ENCODE results near the gene WNT10A.
A peak's percentile ranks its signal among the peaks of the same experiment; 100 is the strongest.
"Not testable (repeated sequence)": the region's sequence is repeated elsewhere in the genome, so short reads cannot be mapped to it uniquely, and the experiment has no call there.

The WNT10A gene

GRCh38 chr2:218880102-218880858 is at the start of gene WNT10A:
WNT10A (plus strand) TSS chr2:218880852; CDS start chr2:218880996, 144 bp downstream.
- peak; percentile 63 for DNase-seq (ENCODE audit: low read depth)

DNA sequence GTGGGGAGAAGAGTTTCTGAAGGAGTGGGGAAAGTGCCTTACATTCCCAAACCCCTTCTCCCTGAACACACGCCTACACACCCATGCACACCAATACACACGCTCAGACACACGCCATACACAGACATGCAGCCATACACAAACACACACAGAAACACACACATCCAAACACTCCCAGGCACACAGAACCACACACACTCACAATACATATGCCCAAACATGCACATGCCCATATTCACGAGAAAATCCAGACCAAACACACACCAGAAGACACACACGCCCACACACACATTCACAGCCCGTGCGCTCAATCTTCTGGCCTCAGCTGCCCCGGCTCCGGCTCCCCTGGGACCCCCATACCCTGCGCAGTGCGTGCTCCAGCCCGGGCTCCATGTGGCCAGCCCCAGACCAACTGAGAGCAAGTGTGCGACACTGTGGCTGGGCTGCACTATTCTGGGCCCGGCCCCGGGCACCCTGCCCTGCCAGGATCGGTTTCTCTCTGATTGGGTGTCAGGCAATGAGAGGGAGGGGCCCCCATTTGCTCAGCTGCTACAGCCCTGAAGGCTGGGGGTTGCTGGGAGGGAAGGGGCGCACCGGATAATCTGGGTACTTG is 49.2 kb upstream of the WNT10A start, which contains the start of gene PRKAG3:
PRKAG3 (minus strand) TSS at position 426 of the 613 bp plus-strand sequence.
- no peak for DNase-seq (ENCODE audit: low read depth)

DNA sequence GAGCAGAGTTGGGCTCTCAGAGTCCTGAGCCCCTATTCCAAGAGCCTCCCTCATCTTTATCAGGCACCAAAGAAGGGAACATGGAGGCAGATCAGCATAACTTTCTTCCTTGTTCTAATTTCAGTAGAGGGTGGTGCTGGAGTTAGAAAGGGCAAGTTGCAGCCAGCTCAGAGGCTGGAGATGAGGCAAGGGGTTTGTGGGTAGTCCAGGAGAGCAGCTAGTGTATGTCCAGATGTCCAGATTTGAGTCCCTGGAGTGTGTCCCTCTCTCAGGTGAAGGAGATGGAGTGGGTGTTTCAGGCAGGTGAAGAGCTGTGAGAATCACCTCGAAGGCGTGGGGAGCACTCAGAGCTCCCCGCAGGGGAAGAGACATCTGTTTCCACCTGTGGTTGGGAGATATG is 48.6 kb upstream of the WNT10A start:
- no peak for DNase-seq (ENCODE audit: low read depth)

DNA sequence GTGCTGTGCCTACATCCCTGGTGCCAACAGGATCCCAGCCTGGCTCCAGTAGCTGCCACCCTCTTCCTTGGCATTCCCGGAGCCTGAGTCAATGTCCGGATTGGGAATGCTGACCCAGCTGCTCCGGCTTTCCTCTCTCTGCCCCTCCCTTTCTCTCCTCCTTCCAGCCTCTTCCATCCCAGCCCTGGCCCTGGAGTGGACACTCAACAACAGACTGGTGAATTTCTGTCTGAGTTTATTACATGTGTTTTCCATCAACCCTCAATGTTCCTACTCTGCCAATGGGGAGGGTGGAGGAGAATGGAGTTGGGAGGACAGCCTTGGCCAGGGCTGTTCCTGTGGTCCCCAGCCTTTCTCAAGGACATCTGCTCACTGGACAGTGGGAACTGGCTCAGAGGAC is 48.1 kb upstream of the WNT10A start:
- DNase-seq (ENCODE audit: low read depth) = no peak

- DNase-seq (ENCODE audit: low read depth) = no peak
Observed at GRCh38 chr2:218833023-218833609, 47.5 kb upstream of the WNT10A start.

- DNase-seq (ENCODE audit: low read depth) = no peak
Observed at GRCh38 chr2:218834685-218835084, 46.0 kb upstream of the WNT10A start.

GRCh38 chr2:218837495-218837894 is 43.2 kb upstream of the WNT10A start:
- DNase-seq (ENCODE audit: low read depth) = no peak

DNA sequence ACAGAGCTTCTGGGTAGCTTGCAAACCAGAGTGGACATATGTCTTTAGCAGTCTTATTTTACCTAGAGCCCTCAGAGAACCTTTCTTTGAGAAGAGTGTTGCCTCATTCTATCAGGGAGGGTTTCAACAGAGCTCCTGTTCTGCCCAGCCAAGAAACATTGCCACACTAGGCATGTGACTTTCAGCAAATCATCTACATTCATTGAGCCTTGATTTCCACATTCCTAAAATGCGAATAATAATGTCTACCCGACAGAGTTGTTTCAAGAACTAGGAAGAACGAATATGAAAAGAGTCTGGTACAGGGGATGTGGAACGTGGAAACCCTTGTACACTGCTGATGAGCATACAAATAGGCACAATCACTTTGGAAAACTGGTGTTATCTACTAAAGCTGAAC is 41.2 kb upstream of the WNT10A start:
- no peak for DNase-seq (ENCODE audit: low read depth)

- no peak for DNase-seq (ENCODE audit: low read depth)
Observed at GRCh38 chr2:218839888-218840287, 40.8 kb upstream of the WNT10A start.

DNA sequence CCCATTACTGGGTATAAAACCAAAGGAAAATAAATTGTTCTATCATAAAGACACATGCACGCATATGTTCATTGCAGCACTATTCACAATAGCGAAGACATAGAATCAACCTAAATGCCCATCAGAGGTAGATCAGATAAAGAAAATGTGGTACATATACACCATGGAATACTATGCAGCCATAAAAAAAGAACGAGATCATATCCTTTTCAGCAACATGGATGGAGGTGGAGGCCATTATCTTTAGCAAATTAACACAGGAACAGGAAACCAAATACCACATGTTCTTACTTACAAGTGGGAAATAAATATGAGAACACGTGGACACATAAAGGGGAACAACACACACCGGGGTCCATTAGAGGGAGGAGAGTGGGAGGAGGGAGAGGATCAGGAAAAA is 36.3 kb upstream of the WNT10A start:
- not testable (repeated sequence) for DNase-seq (ENCODE audit: low read depth)

GRCh38 chr2:218846963-218847362 is 33.7 kb upstream of the WNT10A start:
- not testable (repeated sequence) for DNase-seq (ENCODE audit: low read depth)

DNA sequence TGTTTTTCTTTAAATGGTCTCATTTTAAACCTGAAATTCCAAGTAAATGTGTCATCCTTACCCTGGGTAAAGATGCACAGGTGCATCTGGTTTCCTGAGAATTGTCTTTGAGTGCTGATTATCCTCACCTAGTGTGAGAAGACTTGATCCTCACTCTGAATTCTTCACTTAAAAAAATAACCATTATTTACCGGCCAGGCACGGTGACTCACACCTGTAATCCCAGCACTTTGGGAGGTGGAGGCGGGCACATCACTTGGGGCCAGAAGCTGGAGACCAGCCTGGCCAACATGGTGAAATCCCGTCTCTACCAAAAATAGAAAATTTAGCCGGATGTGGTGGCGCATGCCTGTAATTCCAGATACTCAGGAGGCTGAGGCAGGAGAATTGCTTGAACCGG is 30.9 kb upstream of the WNT10A start:
- DNase-seq (ENCODE audit: low read depth) = no peak

DNA sequence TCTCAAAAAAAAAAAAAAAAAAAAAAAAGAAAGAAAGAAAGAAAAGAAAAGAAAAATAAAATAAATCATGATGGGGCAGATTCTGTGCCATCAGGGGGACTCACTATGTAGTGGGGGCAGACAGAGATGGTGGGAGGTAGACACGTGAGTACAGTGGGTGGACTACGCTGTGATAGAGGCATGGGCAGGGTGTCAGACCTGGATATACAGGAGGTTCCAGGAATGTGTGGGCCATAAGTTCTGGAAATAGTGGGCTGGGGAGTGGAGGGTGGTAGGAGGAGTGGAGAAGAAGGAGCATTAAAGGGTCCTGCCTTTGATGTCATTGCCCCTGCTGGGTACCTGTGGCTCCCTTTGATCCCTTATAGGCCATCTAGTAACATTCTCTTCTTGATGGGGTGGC is 29.9 kb upstream of the WNT10A start:
- DNase-seq (ENCODE audit: low read depth) = no peak

DNA sequence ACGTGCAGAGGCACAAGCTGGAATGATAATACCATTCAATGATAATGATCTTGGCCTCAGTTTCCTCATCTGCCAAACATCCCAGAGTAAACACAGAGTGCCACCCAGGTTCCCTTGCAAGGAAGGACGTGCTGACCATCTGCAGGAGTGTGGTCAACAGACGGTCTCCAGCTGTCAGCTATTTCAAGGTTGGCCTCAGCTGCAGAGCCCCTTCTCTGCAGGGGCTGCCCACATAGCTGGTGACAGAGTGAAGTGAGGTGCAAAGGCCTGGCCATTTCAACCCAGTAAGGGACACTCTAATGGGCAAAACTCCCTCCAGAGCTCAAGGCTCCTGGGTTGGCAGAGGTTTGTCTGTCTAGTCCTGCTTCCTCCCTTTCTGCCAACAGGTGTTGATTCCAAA is 29.4 kb upstream of the WNT10A start:
- no peak for DNase-seq (ENCODE audit: low read depth)

DNA sequence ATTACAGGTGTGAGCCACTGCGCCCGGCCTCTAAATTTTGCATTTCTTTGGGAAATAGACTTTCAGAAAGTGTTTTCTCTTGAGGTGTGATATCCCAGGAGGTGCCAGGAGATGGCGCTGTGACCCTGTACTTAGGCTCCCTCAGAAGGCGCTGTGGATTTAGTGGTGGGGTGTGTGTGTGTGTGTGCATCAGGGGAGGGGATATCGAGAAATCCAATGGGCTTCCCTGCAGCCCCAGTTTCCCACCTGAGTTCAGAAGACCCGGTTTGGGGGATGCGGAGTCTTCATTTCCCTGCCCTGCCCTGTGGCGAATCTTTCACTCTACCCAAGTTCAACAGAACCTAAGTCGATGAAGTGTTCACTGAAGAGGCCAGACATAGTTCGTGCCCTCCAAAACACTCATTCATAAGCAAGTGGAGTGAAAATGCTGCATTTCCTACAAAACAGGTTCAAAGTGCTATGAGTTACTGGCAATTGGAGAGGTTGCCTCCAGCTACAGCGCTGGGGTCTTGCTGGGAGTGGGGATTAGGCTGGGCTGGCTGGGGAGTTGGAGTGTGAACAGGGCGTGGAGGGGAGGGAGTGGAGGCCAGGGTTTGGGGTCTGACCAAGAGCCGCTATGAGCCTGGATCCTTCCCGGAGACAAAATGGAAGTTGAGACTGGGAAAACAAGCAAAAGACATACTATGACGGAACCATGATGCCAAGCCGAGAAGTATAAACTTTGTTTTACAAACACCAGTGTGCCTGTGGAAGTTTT is 27.6 kb upstream of the WNT10A start:
- DNase-seq (ENCODE audit: low read depth) = peak; percentile 63

- no peak for DNase-seq (ENCODE audit: low read depth)
Observed at GRCh38 chr2:218853766-218854165, 26.9 kb upstream of the WNT10A start.

DNA sequence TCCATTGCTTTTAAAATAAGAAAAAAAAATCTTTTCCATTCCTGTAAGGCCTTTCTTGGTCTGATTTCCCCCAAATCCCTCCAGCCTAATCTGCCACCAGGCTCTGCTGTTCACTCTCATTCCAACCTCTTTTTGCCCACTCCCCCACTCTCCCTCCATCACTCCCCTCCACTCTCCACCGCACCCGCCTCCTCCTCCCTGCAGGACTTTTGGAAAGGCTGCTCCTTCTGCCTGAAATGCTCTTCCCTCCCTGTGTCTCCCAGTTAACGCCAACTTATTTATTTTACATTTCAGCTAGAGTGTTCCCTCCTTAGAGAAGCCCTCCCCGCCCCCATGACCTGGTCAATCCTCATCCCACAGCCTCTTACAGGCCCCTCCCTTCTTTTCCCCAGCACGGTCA is 25.8 kb upstream of the WNT10A start:
- DNase-seq (ENCODE audit: low read depth) = no peak

DNA sequence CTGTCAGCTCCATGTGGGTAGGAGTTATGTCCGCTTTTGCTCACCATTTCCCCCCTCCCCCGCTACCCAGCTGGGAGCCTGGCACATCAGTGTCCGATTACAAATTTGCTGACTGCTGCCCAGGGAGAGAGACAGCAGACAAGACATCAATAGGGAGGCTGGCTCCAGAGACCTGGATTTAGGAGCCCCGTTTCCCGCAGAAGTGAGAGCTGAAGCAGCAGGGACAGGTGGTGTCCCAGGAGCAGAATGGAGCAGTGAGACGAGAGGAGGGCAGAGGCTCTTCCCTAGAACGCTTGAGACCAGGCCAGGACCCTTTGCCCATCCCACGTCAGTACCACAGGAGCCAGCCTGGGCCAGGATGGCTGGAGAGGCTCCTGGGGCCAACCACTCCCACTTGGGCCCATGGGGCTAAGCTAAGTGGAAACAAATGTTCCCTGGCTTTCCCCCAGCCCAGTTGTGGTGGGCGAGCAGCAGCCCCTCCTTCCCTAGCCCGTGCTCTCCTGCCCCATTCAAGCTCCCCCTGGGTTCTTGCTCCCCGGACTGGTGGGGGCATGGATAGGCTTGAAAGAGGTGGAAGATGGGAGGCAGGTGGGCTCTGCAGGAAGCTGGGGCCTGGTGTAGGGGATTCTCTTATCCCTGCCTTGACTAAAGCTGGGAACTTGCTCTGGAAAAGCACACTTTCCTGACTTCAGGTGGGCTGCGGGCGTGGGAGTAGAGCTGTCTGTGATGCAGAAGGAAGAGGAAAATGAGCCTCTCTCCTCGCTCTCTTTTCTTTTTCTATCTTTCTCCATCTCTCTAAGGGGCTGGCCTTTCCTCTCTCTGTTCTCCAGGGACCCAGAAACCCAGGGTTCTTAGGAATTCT is 25.1 kb upstream of the WNT10A start:
- DNase-seq (ENCODE audit: low read depth) = no peak

GRCh38 chr2:218856167-218856895 is 24.3 kb upstream of the WNT10A start:
- DNase-seq (ENCODE audit: low read depth) = no peak

GRCh38 chr2:218856896-218857243 is 23.8 kb upstream of the WNT10A start:
- no peak for DNase-seq (ENCODE audit: low read depth)

All from stimulated activated CD8-positive, alpha-beta memory T cell treated with anti-CD3 and anti-CD28 coated beads, Interleukin-15, amount 100 ng/mL, for 1 hour (primary cell).